ENCODE measurements around the gene HRAS.

- TF ChIP-seq REST (IDR thresholded peaks at IDR 0.05; ENCODE audit: low read depth, low read length) (no peak), CTCF (IDR thresholded peaks at IDR 0.05) (no peak), JUND (IDR thresholded peaks at IDR 0.05) (no peak), USF1 (IDR thresholded peaks at IDR 0.05; ENCODE audit: borderline replicate concordance, low read depth) (no peak), NRF1 (IDR thresholded peaks at IDR 0.05; ENCODE audit: low read depth, low read length) (no peak), POLR2AphosphoS5 (IDR thresholded peaks at IDR 0.05; ENCODE audit: low read depth, low read length) (no peak), SIN3A (IDR thresholded peaks at IDR 0.05; ENCODE audit: borderline replicate concordance, low read depth, low read length) (no peak), MAX (IDR thresholded peaks at IDR 0.05; ENCODE audit: low read depth) (no peak), TAF1 (IDR thresholded peaks at IDR 0.05; ENCODE audit: borderline replicate concordance, low read depth, low read length) (no peak), PBX3 (IDR thresholded peaks at IDR 0.05) (no peak), FOXJ3 (CRISPR knock-in tag; IDR thresholded peaks at IDR 0.05) (no peak)
Observed at GRCh38 chr11:520428-521176, 14.8 kb downstream of the HRAS start.
